Dendritic cell treated with granulocyte-macrophage colony-stimulating factor and Interleukin-4, amounts not matched to agents 40 ng/mL and 50 ng/mL, for 4 days (primary cell): Measurements from ENCODE around the gene PARP14.
A peak's percentile ranks its signal among the peaks of the same experiment; 100 is the strongest.
"Not testable (repeated sequence)": the region's sequence is repeated elsewhere in the genome, so short reads cannot be mapped to it uniquely, and the experiment has no call there.

Source experiments
- H3K27ac Mint-ChIP-seq: one replicate; pipeline ENCODE4 v1.8.0; 2022; ENCODE audit warnings: mild to moderate bottlenecking, mixed read lengths
- H3K27me3 Mint-ChIP-seq: one replicate; pipeline ENCODE4 v1.8.0; 2022; ENCODE audit warnings: mild to moderate bottlenecking, mixed read lengths
- H3K36me3 Mint-ChIP-seq: one replicate; pipeline ENCODE4 v1.8.0; 2022; ENCODE audit warnings: low read depth, mixed read lengths
- H3K4me1 Mint-ChIP-seq: one replicate; pipeline ENCODE4 v1.8.0; 2022; ENCODE audit warnings: low read depth, mixed read lengths
- H3K4me3 Mint-ChIP-seq: one replicate; pipeline ENCODE4 v1.8.0; 2022; ENCODE audit warnings: mild to moderate bottlenecking, moderate library complexity, mixed read lengths
- H3K9me3 Mint-ChIP-seq: one replicate; pipeline ENCODE4 v1.8.0; 2022; ENCODE audit warnings: mixed read lengths
- intact Hi-C: fragments of 100-400 bp; cut with micrococcal nuclease; formaldehyde crosslinking; loops from one replicate; pipeline ENCODE4 v1.15.0; 2022

The PARP14 gene

GRCh38 chr3:122687298-122687697 is 6.7 kb downstream of the PARP14 start:
- H3K4me3 Mint-ChIP-seq = no peak overlapping the region
- peak overlapping the region; percentile 79 for H3K27ac Mint-ChIP-seq
- H3K27me3 Mint-ChIP-seq = no peaks in the 10 kb centered on the region
- H3K36me3 Mint-ChIP-seq = peaks cover 26% of the 10 kb centered on the region
- intact Hi-C loops = loop anchor here (10.0 kb wide), 1 partner anchor 108 kb away; the partner anchor contains the start of genes HSPBAP1 and SLC49A4
- H3K4me1 Mint-ChIP-seq = peaks cover 27% of the 10 kb centered on the region
- H3K9me3 Mint-ChIP-seq = no peaks in the 10 kb centered on the region

GRCh38 chr3:122688996-122689395 is 8.4 kb downstream of the PARP14 start:
- Mint-ChIP-seq H3K27me3 (no peaks in the 10 kb centered on the region), H3K4me3 (no peak overlapping the region), H3K36me3 (peaks cover 41% of the 10 kb centered on the region), H3K4me1 (peaks cover 12% of the 10 kb centered on the region), H3K27ac (no peak overlapping the region), H3K9me3 (no peaks in the 10 kb centered on the region)
- intact Hi-C loops = loop anchor here (10.0 kb wide), 1 partner anchor 106 kb away; the partner anchor contains the start of genes HSPBAP1 and SLC49A4

DNA sequence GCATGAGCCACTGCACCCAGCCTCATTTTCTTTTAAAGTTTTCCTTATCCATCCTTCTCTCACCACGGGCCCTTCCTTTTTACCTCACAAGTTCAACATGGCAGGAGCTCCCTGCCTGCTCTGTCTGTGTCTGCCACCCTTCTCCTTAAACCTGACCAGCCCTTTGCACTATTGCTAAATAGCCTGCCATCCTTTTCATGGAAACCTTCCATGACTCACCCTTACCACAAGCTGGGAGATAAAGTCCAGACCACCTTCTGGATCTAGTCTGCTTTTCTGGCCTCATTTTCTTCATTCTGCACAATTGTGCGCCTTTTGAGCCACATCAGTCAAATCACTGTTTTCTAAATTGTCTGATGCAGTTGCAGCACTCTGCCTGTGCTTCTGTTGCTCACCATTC is 8.9 kb downstream of the PARP14 start:
- Mint-ChIP-seq H3K36me3 (peaks cover 41% of the 10 kb centered on the region), H3K9me3 (no peaks in the 10 kb centered on the region), H3K4me1 (peaks cover 6% of the 10 kb centered on the region), H3K4me3 (peak overlapping the region; percentile 4), H3K27ac (no peak overlapping the region), H3K27me3 (no peaks in the 10 kb centered on the region)
- intact Hi-C loops = loop anchor here (10.0 kb wide), 1 partner anchor 105 kb away; the partner anchor contains the start of genes HSPBAP1 and SLC49A4

GRCh38 chr3:122690096-122690495 is 9.5 kb downstream of the PARP14 start:
- intact Hi-C loops = no loop called here
- H3K4me3 Mint-ChIP-seq = no peak overlapping the region
- H3K9me3 Mint-ChIP-seq = no peaks in the 10 kb centered on the region
- no peak overlapping the region for H3K27ac Mint-ChIP-seq
- no peaks in the 10 kb centered on the region for H3K27me3 Mint-ChIP-seq
- H3K4me1 Mint-ChIP-seq = peaks cover 8% of the 10 kb centered on the region
- H3K36me3 Mint-ChIP-seq = peaks cover 41% of the 10 kb centered on the region

GRCh38 chr3:122691195-122691594 is 10.6 kb downstream of the PARP14 start:
- H3K4me1 Mint-ChIP-seq = peaks cover 4% of the 10 kb centered on the region
- no peaks in the 10 kb centered on the region for H3K9me3 Mint-ChIP-seq
- no peak overlapping the region for H3K27ac Mint-ChIP-seq
- peaks cover 44% of the 10 kb centered on the region for H3K36me3 Mint-ChIP-seq
- no peaks in the 10 kb centered on the region for H3K27me3 Mint-ChIP-seq
- no peak overlapping the region for H3K4me3 Mint-ChIP-seq
- intact Hi-C loops = no loop called here

DNA sequence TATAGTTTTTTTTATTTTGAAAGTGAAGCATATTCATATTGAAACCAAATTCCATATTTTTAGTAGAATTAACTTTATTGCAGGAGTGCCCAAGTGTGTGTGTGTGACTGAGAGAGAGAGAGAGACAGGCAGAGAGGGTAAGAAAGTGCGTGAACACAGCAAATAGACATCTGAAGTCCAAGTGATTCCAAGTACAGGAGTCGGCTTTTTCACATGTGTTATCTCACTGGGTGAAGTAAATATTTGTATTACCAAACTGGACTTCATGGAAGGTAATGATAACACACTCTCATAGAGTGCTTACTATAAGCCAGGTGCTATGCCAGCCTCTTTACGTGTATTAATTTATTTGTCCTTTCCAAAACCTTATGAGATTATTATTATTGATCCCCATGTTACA is 12.0 kb downstream of the PARP14 start:
- peaks cover 4% of the 10 kb centered on the region for H3K4me1 Mint-ChIP-seq
- no peak overlapping the region for H3K4me3 Mint-ChIP-seq
- H3K27ac Mint-ChIP-seq = no peak overlapping the region
- H3K36me3 Mint-ChIP-seq = peaks cover 59% of the 10 kb centered on the region
- intact Hi-C loops = no loop called here
- H3K27me3 Mint-ChIP-seq = no peaks in the 10 kb centered on the region
- no peaks in the 10 kb centered on the region for H3K9me3 Mint-ChIP-seq

DNA sequence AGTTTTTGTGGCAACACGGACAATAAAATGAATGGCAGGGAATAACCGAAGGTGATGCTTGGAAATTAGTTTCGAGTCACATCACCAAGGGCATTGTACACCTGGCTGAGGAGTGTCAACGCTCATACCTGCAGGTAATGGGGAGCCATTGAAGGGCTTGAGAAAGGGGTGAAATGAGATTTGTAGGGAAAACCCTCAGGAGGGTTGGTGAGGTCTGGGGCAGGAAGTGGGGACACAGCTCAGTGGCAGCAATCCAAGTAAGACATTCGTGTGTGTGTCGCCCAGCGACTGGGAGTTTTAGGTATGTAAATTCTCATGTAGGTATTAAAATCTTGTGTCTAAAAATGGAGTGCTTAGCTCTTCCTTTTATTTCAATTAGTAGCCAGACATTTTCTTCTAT is 14.3 kb downstream of the PARP14 start:
- Mint-ChIP-seq H3K4me3 (no peak overlapping the region), H3K27ac (no peak overlapping the region), H3K27me3 (no peaks in the 10 kb centered on the region), H3K4me1 (peaks cover 8% of the 10 kb centered on the region), H3K36me3 (peaks cover 81% of the 10 kb centered on the region), H3K9me3 (no peaks in the 10 kb centered on the region)
- intact Hi-C loops = no loop called here

DNA sequence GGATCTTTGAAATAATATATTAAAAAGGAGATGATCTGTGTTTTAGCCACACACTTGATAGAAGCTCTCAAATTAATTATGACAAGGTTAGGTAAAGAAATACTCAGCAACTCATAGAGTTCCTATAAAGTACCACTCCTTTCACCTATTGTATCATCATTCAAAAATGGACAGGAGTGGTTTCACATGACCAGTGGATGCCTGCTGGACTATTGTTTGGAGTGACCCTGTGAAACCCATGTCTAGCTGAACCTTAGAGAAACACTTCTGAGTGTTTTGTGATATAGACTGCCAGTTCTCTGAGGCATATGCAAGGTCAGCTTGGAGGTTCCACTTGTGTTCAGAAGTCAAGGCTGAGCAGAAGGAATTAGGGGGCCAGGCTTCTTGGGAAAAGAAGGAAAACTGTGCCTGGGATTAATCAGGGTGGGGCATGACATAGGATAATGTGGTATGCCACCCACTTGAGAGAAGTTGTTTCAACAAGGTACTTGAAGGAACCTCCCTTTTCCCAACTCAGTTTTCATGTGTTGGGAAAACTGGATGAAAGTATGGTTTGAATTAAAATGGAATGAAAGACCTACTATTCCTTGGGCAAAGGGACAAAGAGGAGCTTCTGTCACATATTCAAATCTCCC is 15.4 kb downstream of the PARP14 start:
- Mint-ChIP-seq H3K27me3 (no peaks in the 10 kb centered on the region), H3K4me1 (peaks cover 8% of the 10 kb centered on the region), H3K9me3 (no peaks in the 10 kb centered on the region), H3K4me3 (no peak overlapping the region), H3K36me3 (peaks cover 92% of the 10 kb centered on the region), H3K27ac (no peak overlapping the region)
- intact Hi-C loops = no loop called here

DNA sequence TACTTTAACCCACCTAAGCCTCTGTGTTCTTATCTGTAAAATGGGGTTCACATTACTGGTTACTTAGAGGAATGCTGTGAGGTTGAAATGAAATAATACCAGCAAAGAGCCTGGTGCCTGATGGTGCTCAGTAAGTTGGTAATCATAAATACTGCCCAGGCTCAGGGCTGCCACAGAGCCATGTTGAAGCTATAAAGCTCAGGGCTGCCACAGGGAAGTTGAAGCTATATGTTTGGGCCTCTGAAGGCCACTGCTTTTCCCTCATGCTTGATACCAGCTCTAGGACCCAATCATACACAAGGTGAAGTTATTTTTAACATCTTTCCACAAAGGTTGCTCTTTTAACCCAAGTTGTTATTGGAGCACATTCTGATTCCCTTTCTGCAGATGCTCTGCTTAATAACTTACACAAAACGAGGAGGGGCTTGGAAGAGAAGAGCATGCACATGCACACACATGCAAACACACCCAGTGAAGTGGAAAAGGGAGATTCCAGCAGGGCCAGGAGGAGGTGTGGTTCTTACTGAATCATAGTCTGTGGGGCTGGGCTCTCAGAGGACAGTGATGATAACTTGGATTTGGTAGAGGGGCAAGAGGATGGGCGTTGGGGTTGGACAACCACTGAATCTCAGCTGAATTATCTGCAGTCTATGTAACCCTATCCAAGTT is 17.4 kb downstream of the PARP14 start:
- intact Hi-C loops = no loop called here
- Mint-ChIP-seq H3K36me3 (peaks cover 98% of the 10 kb centered on the region), H3K27ac (no peak overlapping the region)

DNA sequence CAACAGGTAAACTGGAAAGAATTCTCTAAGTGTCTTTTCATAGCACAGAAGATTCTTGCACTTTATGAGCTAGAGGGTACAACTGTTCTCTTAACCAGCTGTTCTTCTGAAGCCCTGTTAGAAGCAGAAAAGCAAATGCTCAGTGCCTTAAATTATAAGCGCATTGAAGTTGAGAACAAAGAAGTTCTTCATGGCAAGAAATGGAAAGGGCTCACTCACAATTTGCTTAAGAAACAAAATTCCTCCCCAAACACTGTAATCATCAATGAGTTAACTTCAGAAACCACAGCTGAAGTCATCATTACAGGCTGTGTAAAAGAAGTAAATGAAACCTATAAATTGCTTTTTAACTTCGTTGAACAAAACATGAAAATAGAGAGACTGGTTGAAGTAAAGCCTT is 19.6 kb downstream of the PARP14 start:
- no peaks in the 10 kb centered on the region for H3K27me3 Mint-ChIP-seq

More for the DNA sequence above, 17.4 kb downstream of the PARP14 start:
- Mint-ChIP-seq H3K4me3 (no peak overlapping the region), H3K27me3 (no peaks in the 10 kb centered on the region), H3K4me1 (peaks cover 8% of the 10 kb centered on the region), H3K9me3 (no peaks in the 10 kb centered on the region)

DNA sequence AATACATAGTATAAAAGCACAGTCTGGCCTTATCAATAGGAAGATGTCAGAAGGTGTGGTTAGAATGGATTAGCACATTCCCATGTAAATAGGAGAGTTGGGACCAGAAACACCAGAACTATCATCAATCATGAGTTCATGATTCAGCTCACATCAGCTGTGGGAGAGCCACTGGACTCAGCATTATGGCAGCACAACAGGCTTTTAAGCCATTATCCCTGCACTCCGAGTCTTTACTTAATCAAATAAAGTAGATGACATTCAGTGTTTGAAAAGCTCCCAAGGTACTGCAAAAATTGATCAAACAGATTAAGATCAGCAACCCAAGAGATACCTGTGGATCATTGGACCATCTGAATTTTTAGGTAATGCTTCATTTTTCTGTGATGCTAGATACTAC is 24.7 kb downstream of the PARP14 start:
- intact Hi-C loops = no loop called here
- no peak overlapping the region for H3K27ac Mint-ChIP-seq
- no peaks in the 10 kb centered on the region for H3K27me3 Mint-ChIP-seq
- H3K4me3 Mint-ChIP-seq = no peak overlapping the region
- H3K9me3 Mint-ChIP-seq = peaks cover 3% of the 10 kb centered on the region
- H3K36me3 Mint-ChIP-seq = peaks cover 98% of the 10 kb centered on the region
- H3K4me1 Mint-ChIP-seq = peaks cover 2% of the 10 kb centered on the region

More for the DNA sequence above, 19.6 kb downstream of the PARP14 start:
- Mint-ChIP-seq H3K36me3 (peaks cover 98% of the 10 kb centered on the region), H3K4me1 (peaks cover 4% of the 10 kb centered on the region), H3K27ac (no peak overlapping the region), H3K4me3 (no peak overlapping the region), H3K9me3 (no peaks in the 10 kb centered on the region)
- intact Hi-C loops = loop anchor here (5.0 kb wide), 1 partner anchor 243 kb away; no protein-coding TSS in a partner anchor

- intact Hi-C loops, H3K4me1 Mint-ChIP-seq, H3K4me3 Mint-ChIP-seq, H3K27ac Mint-ChIP-seq, H3K9me3 Mint-ChIP-seq, H3K27me3 Mint-ChIP-seq: not testable (repeated sequence)
- peaks cover 100% of the 10 kb centered on the region for H3K36me3 Mint-ChIP-seq
Measured at GRCh38 chr3:122710616-122711251, 30.1 kb downstream of the PARP14 start.

GRCh38 chr3:122714273-122714672 is 33.6 kb downstream of the PARP14 start:
- intact Hi-C loops = no loop called here
- H3K4me1 Mint-ChIP-seq = peaks cover 14% of the 10 kb centered on the region
- peaks cover 7% of the 10 kb centered on the region for H3K9me3 Mint-ChIP-seq
- no peaks in the 10 kb centered on the region for H3K27me3 Mint-ChIP-seq
- no peak overlapping the region for H3K4me3 Mint-ChIP-seq
- peaks cover 99% of the 10 kb centered on the region for H3K36me3 Mint-ChIP-seq
- H3K27ac Mint-ChIP-seq = peak overlapping the region; percentile 16

DNA sequence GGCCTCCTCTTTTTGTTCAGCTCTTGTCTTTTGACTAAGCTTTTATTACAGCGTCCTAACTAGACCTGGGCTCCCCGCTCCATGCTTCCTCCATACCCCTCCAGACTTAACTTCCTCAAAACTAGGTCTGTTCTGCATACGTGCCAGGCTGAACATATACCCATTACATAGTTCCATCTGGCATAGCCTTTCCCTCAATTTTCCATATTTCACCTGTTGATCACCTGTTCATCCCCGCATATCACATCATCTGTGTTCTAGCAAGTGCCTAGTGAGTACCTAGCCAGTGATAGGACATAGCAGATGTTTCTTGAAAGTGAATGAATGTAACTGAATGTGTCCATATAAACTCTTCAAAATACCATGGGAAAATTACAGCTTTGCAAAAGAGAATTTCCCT is 36.0 kb downstream of the PARP14 start:
- H3K36me3 Mint-ChIP-seq = peaks cover 97% of the 10 kb centered on the region
- H3K27ac Mint-ChIP-seq = no peak overlapping the region
- peaks cover 18% of the 10 kb centered on the region for H3K4me1 Mint-ChIP-seq
- no peak overlapping the region for H3K4me3 Mint-ChIP-seq
- H3K27me3 Mint-ChIP-seq = no peaks in the 10 kb centered on the region
- intact Hi-C loops = no loop called here
- H3K9me3 Mint-ChIP-seq = no peaks in the 10 kb centered on the region
